Uterus (tissue), 2 donors: Measurements from ENCODE around the gene NRF1.

Experiments
- POLR2A ChIP-seq, 2 donors: fragments of 450-650 bp; IDR thresholded peaks; one replicate each; pipeline ENCODE4 v1.6.1; 2016; ENCODE audit warnings: antibody characterized with exemption in 2 of 2, mild to moderate bottlenecking in 1 of 2, moderate library complexity in 1 of 2
- TF ChIP-seq, protein P1 (sequence below), 4 experiments: fragments of 200-600 bp in 2 of 4; fragments of 450-650 bp in 2 of 4; sonication (generic) in 2 of 4; IDR thresholded peaks; one replicate each; pipeline ENCODE4 v1.5.1; 2016 to 2019; ENCODE audit warnings: antibody characterized with exemption in 4 of 4, mild to moderate bottlenecking in 2 of 4, moderate library complexity in 1 of 4

DNA sequence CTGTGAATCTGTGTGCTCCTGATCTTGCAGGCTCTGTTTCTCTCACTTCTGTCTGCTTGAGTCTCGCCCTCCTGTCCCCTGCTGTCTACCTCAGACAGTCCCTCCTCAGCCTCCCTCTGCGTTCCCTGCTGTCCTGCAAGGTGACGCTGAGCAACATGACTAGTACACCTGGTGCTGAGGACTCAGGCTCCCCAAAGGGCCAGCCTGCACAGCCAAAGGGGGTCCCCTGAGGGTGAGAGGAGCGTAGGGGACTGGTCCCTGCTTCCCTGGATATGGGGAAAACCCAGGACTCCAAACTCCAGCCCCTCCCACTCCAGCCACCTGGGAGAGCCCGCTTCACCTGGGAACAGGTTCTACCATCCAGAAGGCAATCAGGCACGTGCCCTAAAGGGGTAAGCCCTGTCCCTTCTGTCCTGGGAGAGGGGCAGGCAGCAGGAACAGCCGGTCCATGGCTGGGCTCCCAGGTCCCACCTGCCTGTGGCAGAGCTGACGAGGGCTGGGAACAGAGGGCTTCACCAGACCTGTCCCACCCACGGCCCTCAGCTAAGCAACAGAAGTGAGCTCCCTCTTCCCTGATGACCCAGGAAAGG lies 184.8 kb downstream of the NRF1 start:
- TF ChIP-seq, protein P1, sequence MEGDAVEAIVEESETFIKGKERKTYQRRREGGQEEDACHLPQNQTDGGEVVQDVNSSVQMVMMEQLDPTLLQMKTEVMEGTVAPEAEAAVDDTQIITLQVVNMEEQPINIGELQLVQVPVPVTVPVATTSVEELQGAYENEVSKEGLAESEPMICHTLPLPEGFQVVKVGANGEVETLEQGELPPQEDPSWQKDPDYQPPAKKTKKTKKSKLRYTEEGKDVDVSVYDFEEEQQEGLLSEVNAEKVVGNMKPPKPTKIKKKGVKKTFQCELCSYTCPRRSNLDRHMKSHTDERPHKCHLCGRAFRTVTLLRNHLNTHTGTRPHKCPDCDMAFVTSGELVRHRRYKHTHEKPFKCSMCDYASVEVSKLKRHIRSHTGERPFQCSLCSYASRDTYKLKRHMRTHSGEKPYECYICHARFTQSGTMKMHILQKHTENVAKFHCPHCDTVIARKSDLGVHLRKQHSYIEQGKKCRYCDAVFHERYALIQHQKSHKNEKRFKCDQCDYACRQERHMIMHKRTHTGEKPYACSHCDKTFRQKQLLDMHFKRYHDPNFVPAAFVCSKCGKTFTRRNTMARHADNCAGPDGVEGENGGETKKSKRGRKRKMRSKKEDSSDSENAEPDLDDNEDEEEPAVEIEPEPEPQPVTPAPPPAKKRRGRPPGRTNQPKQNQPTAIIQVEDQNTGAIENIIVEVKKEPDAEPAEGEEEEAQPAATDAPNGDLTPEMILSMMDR (IDR thresholded peaks at IDR 0.05): no peak
- TF ChIP-seq POLR2A (IDR thresholded peaks at IDR 0.05): no peak
